PC-3 (cell line): ENCODE measurements around the gene MTA3. TPM values are rescaled to one million over a fixed set of nuclear protein-coding genes. Genes with fewer than 3 reads are reported as not detected.

Experiments
- ATAC-seq: fragments of 200-7000 bp; cut with Tn5 transposase; 2 replicates; pipeline ENCODE4 v1.9.1; 2020; ENCODE audit warnings: mild to moderate bottlenecking, moderate library complexity
- BruUV-seq: library from RNA; stranded (reverse); fragments of 400-500 nt; replicated peaks from 2 replicates; lab custom pipeline; 2021; lab: Mats Ljungman, UMichigan
- CTCF ChIA-PET: fragments of 300-600 bp; sonication (Branson Sonifier 250); formaldehyde crosslinking; loops from one replicate; lab custom pipeline; 2022; ENCODE audit warnings: antibody characterized with exemption; lab: Charles Lee
- POLR2A ChIA-PET: fragments of 300-600 bp; sonication (Branson Sonifier 250); formaldehyde crosslinking; loops from one replicate; lab custom pipeline; 2022; ENCODE audit warnings: antibody characterized with exemption; ENCODE audit not compliant: unreplicated experiment; lab: Charles Lee
- DNase-seq: peaks from one replicate; pipeline ENCODE4 v3.0.0-alpha.2; 2015
- H2AFZ ChIP-seq: fragments of 300-600 bp; sonication (generic); 2 replicates; pipeline ENCODE4 v1.6.0; 2016; ENCODE audit warnings: antibody characterized with exemption, low read length
- H3F3A ChIP-seq: fragments of 300-600 bp; sonication (generic); one replicate; pipeline ENCODE4 v1.6.0; 2017; ENCODE audit warnings: antibody characterized with exemption, low read length, control low read depth, mild to moderate bottlenecking; ENCODE audit not compliant: unreplicated experiment
- H3K27ac ChIP-seq: fragments of 300-600 bp; sonication (generic); 2 replicates; pipeline ENCODE4 v1.5.1; 2016; ENCODE audit warnings: mild to moderate bottlenecking, low read length
- H3K27me3 ChIP-seq: fragments of 300-600 bp; sonication (generic); 2 replicates; pipeline ENCODE4 v1.6.1; 2016; ENCODE audit warnings: low read length, mixed read lengths
- H3K36me3 ChIP-seq: fragments of 300-600 bp; sonication (generic); 2 replicates; pipeline ENCODE4 v1.6.1; 2016; ENCODE audit warnings: low read depth, mixed run types, low read length, mixed read lengths
- H3K4me1 ChIP-seq: fragments of 300-600 bp; sonication (generic); 2 replicates; pipeline ENCODE4 v1.5.1; 2016; ENCODE audit warnings: low read length; ENCODE audit not compliant: insufficient read depth
- H3K4me2 ChIP-seq: fragments of 300-600 bp; sonication (generic); 2 replicates; pipeline ENCODE4 v1.6.0; 2016; ENCODE audit warnings: low read length
- H3K4me3 ChIP-seq: fragments of 300-600 bp; sonication (generic); 2 replicates; pipeline ENCODE4 v1.5.1; 2016; ENCODE audit warnings: mild to moderate bottlenecking, low read length, mixed read lengths
- H3K79me2 ChIP-seq: fragments of 300-600 bp; sonication (generic); 2 replicates; pipeline ENCODE4 v1.6.1; 2017; ENCODE audit warnings: low read length, mixed read lengths
- H3K9ac ChIP-seq: fragments of 300-600 bp; sonication (generic); 2 replicates; pipeline ENCODE4 v1.6.0; 2016; ENCODE audit warnings: mild to moderate bottlenecking, low read length
- H3K9me2 ChIP-seq: fragments of 300-600 bp; sonication (generic); replicated peaks from 2 replicates; pipeline ENCODE4 v1.6.1; 2016; ENCODE audit warnings: mixed run types, low read length, mixed read lengths
- H3K9me3 ChIP-seq: fragments of 300-600 bp; sonication (generic); 2 replicates; pipeline ENCODE4 v1.6.1; 2016; ENCODE audit warnings: low read length, mixed read lengths
- H4K20me1 ChIP-seq: fragments of 300-600 bp; sonication (generic); 2 replicates; pipeline ENCODE4 v1.6.1; 2016; ENCODE audit warnings: low read length, mixed read lengths
- EZH2 ChIP-seq: fragments of 300-600 bp; sonication (generic); IDR thresholded peaks from one replicate; pipeline ENCODE4 v1.6.1; 2017; ENCODE audit warnings: antibody characterized with exemption, mild to moderate bottlenecking, low read length; ENCODE audit not compliant: unreplicated experiment
- EZH2phosphoT487 ChIP-seq: fragments of 300-600 bp; sonication (generic); IDR thresholded peaks from 2 replicates; pipeline ENCODE4 v1.6.1; 2018; ENCODE audit warnings: mild to moderate bottlenecking, antibody characterized with exemption, low read length, borderline replicate concordance
- intact Hi-C: fragments of 100-400 bp; cut with micrococcal nuclease; formaldehyde crosslinking; loops from 2 replicates; pipeline ENCODE4 v1.9.0; 2023
- total RNA-seq: library from RNA; depleted of rRNA; stranded (reverse); fragments of >200 nt; gene quantifications from 2 replicates; pipeline ENCODE4 v1.2.3, GENCODE V29; 2014
- TF ChIP-seq, protein P1 (sequence below): fragments of 300-600 bp; sonication (generic); conservative IDR thresholded peaks from 2 replicates; pipeline ENCODE4 v1.5.1; 2017; ENCODE audit warnings: antibody characterized with exemption, low read depth, mild to moderate bottlenecking, low read length

MTA3 gene
- total RNA-seq, 1 experiment from 2014 or later, result 27.3 TPM

DNA sequence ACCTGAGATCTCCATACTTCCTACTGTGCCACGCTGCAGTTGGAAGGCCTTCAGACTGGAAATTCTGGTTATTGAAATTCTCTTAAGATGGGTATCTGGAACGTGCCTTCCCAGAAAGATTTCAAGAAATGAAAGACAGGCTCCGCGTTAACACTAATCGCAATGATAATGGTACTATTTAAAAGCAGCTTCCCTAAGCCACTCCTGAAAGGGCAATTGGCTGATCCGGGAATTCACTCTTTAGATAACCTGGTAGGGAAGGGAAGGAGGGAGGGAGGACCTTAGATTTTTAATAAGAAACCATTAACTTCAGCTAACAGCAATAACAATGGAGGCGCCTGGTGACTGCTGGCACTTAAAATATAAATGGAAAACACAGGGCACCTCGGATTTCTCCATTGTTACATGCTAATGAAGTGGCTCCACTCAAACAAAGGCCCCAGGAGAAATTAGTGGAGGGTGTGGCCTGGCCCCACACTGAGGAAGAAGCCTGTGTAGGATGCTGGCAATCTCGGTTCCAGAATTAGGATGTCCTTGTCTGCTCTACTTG lies 22.5 kb upstream of the MTA3 start:
- Histone ChIP-seq H3K4me2 (no peak overlapping the region), H3K4me3 (no peak overlapping the region), H3K79me2 (no peaks in the 10 kb centered on the region), H3K27me3 (no peaks in the 10 kb centered on the region), H3K9ac (no peak overlapping the region), H3K9me2 (no peaks in the 10 kb centered on the region), H4K20me1 (no peaks in the 10 kb centered on the region), H3K36me3 (no peaks in the 10 kb centered on the region), H3K27ac (no peak overlapping the region), H3F3A (no peaks in the 10 kb centered on the region), H2AFZ (no peak overlapping the region), H3K9me3 (no peaks in the 10 kb centered on the region), H3K4me1 (no peaks in the 10 kb centered on the region)
- POLR2A ChIA-PET, result interaction anchor here (0.5 kb wide), 1 partner anchor 1697 kb away, joined by 3 read pairs; no protein-coding TSS in a partner anchor
- BruUV-seq, result no TSS peak
- intact Hi-C loops, result no loop called here
- DNase-seq (no peak), ATAC-seq (no peak)
- TF ChIP-seq, protein P1, sequence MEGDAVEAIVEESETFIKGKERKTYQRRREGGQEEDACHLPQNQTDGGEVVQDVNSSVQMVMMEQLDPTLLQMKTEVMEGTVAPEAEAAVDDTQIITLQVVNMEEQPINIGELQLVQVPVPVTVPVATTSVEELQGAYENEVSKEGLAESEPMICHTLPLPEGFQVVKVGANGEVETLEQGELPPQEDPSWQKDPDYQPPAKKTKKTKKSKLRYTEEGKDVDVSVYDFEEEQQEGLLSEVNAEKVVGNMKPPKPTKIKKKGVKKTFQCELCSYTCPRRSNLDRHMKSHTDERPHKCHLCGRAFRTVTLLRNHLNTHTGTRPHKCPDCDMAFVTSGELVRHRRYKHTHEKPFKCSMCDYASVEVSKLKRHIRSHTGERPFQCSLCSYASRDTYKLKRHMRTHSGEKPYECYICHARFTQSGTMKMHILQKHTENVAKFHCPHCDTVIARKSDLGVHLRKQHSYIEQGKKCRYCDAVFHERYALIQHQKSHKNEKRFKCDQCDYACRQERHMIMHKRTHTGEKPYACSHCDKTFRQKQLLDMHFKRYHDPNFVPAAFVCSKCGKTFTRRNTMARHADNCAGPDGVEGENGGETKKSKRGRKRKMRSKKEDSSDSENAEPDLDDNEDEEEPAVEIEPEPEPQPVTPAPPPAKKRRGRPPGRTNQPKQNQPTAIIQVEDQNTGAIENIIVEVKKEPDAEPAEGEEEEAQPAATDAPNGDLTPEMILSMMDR, result no peak
- TF ChIP-seq EZH2phosphoT487, result no peak
- TF ChIP-seq EZH2, result no peak
- CTCF ChIA-PET, result no interaction called here

DNA sequence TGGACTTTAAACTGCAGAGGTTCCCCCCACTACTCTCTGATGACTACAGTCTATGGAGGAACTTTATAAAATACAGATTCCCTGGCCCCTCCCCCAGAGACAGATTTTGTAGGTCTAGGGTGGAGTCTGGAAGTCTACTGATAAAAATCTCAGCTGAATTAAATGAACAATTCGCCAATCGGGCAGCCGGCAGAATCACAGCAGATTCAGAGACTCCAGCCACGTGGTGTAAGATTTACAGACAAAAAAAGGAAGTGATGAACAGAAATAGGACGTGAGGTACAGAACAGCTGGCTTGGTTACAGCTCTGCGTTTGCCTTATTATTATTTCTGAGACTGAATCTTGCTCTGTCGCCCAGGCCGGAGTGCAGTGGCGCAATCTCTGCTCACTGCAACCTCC lies 21.4 kb upstream of the MTA3 start:
- Histone ChIP-seq H3F3A (no peaks in the 10 kb centered on the region), H3K36me3 (no peaks in the 10 kb centered on the region), H3K27ac (no peak overlapping the region), H3K4me3 (no peak overlapping the region), H2AFZ (no peak overlapping the region), H3K79me2 (no peaks in the 10 kb centered on the region), H4K20me1 (no peaks in the 10 kb centered on the region), H3K9me3 (no peaks in the 10 kb centered on the region), H3K9me2 (no peaks in the 10 kb centered on the region), H3K4me1 (no peaks in the 10 kb centered on the region), H3K27me3 (no peaks in the 10 kb centered on the region), H3K4me2 (no peak overlapping the region), H3K9ac (no peak overlapping the region)
- ChIA-PET CTCF (no interaction called here), POLR2A (no interaction called here)
- TF ChIP-seq, protein P1, result no peak
- TF ChIP-seq EZH2phosphoT487 (no peak), EZH2 (no peak)
- DNase-seq, result no peak
- BruUV-seq, result no TSS peak
- intact Hi-C loops, result no loop called here
- ATAC-seq, result no peak

DNA sequence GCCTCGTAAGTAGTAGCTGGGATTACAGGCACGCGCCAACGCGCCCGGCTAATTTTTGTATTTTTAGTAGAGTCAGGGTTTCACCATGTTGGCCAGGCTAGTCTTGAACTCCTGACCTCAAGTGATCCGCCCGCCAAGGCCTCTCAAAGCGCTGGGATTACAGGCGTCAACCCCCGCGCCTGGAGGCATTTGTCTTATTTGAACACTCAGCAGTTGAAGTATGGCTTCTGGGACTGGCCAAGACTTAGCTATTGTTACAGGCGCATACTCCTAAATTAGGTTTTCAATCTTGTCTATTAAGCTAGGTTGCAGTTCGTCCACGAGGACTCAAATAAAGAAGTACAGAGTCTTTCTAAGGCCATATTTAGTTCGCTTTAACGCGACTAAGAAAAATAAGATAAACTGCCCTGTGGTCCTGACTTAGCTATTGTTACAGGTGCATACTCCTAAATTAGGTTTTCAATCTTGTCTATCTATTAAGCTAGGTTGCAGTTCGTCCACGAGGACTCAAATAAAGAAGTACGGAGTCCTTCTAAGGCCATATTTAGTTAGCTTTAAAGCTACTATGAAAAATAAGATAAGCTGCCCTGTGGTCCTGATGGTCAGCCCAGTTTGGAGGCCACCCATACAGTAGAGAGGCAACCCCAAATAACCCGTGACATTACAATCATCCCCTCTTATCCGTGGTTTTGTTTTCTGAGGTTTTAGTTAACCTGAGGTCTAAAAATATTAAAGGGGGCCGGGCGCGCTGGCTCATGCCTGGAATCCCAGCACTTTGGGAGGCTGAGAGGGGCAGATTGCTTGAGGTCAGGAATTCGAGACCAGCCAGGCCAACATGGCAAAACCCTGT lies 20.8 kb upstream of the MTA3 start:
- CTCF ChIA-PET, result no interaction called here
- BruUV-seq, result no TSS peak

More for the DNA sequence above, 20.8 kb upstream of the MTA3 start:
- no peak for DNase-seq
- Histone ChIP-seq H4K20me1 (no peaks in the 10 kb centered on the region), H3K9me2 (no peaks in the 10 kb centered on the region), H3K27me3 (no peaks in the 10 kb centered on the region), H3K27ac (no peak overlapping the region), H3K9me3 (no peaks in the 10 kb centered on the region), H3K9ac (no peak overlapping the region), H3K4me3 (no peak overlapping the region), H2AFZ (no peak overlapping the region), H3K79me2 (no peaks in the 10 kb centered on the region), H3K4me2 (no peak overlapping the region), H3K36me3 (no peaks in the 10 kb centered on the region), H3K4me1 (no peaks in the 10 kb centered on the region), H3F3A (no peaks in the 10 kb centered on the region)
- TF ChIP-seq, protein P1, result no peak
- POLR2A ChIA-PET, result no interaction called here
- ATAC-seq, result no peak
- intact Hi-C loops, result no loop called here
